HG03442 (cell line): Measurements from ENCODE around the gene WASHC3.
"Not testable (repeated sequence)": the region's sequence is repeated elsewhere in the genome, so short reads cannot be mapped to it uniquely, and the experiment has no call there.

Experiments used
- ATAC-seq: cut with Tn5 transposase; IDR thresholded peaks from one replicate; pipeline ENCODE4 v1.9.1; 2021; ENCODE audit warnings: mild to moderate bottlenecking, moderate library complexity; ENCODE audit not compliant: unreplicated experiment

Gene WASHC3, protein sequence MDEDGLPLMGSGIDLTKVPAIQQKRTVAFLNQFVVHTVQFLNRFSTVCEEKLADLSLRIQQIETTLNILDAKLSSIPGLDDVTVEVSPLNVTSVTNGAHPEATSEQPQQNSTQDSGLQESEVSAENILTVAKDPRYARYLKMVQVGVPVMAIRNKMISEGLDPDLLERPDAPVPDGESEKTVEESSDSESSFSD

DNA sequence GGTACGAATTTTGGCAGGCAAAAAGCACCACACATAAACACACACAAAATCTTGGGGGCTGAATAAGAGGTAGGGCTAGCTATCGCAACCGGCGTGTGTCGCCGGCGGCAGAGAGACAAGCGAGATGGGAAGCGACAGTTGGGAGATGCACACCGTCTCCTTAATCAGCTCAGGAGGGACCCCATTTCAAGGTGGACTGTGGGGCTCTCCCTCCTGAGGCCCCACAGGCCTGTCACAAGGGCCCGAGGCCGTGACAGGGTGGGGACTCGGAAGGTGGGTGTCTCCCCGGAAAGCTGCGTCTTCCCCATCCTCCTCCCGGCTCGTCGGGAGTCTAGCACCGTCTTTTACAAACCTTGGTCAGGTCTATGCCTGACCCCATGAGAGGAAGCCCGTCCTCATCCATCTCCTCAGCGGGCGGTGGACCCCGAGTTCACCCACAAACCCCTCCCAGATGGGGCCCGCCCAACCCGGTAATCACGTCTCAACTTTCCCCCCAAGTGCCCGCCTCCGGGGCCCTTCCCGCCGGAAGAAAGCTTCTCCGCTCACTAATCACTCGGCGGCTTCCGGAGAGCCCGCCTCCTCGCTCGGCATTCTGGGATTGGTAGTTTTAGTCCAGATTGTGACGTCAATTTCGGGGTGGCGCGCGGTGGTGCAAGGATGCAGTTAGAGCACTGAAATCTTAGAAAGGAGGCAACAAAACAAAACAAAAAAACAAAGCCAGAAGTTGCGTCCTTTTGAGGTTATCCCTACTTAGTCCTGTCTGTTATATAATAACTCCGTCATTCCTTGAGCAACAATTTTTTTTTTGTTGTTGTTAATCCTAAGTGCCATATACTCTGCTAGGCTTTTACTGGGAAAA lies at the start of gene WASHC3:
WASHC3 (minus strand) TSS at position 432 of the 859 bp plus-strand sequence; CDS start at position 403, 29 bp downstream.
- ATAC-seq, result peak; percentile 95

DNA sequence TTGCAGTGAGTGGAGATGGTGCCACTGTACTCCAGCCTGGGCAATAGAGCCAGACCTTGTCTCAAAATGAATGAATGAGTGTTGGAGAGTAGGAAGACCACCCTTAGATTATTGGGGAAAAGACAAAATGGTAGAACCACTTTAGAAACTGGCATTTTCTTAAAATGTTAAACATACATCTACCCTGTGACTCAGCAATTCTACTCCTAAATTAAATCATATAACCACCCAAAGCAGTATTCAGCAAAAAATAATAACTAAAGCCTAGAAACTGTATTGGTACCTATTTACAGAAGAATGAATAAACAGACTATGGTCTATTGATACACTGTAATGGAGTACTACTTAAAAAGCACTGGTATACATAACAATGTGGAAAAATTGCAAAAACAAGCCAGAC lies 49.0 kb upstream of the WASHC3 start:
- no peak for ATAC-seq

DNA sequence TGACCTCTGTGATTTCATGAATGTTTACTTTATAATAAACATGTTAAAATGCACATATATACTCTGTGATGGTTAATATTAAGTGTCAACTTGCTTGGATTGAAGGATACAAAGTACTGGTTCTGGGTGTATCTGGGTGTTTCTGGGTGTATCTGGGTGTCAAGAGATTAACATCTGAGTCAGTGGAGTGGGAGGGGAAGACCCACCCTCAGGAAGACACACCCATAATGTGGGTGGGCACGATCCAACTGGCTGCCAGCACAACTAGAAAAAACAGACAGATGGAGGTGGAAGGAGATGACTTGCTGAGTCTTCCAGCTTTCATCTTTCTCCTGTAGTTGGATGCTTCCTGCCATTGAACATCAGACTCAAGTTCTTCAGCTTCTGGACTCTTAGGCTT lies 46.2 kb upstream of the WASHC3 start:
- no peak for ATAC-seq

DNA sequence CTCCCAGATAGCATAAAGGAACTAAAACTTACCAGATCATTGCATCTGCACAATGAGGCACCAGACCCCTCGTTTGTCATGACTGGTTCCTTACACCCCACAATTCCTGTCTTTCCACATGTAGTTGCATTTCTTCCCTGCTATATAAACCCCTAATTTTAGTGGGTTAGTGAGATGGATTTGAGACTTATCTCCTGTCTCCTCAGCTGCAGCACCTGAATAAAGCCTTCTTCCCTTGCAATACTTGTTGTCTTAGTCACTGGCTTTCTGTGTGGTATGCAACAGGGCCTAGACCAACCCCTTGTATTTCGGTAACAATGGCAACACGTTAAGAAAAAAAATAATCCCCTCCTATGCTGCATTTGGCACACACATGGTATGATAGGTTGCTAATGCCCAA lies 45.1 kb upstream of the WASHC3 start:
- no peak for ATAC-seq

DNA sequence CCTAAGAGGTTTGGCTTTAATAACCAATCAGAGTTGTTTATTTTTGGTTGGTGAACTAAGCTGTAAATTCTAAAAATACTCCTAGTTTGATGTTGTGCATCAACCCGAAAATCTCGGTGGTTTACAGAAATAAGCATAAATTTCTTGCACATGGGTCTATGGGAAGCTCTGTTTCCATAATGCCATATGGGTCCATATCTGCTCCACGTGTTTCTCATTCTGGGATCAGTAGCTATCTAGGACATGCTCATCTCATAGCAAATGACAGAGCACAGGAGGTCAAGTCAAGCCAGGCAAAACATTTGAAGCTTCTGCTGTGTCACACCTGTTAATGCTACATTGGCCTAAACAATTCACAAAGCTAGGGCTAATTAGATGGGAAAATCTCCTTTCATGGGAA lies 35.1 kb upstream of the WASHC3 start:
- no peak for ATAC-seq

DNA sequence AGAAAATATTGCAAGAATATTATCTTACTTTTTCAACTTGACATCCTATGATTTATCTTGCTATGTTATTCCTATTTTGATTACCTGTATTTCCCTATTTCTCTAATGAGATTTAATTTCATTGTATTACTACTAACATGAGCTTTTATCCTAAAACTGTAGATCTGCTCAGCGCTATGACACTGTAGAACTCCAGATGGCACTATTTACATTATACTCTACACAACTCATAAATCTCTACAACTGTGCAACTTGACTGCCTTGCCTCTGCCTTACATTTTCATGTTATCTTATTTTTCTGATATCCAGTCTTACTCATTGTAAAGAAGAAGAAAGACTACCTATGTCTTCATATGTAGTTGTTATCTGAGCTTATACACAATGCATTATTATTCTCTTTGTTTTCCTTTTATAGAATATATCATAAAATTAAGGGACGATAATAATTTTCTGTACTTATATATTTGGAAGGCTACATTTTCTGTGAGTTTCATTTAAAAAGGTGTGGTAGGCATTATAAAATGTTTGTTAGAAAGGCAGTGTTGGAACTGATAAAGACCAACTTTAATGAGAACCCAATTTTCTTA lies 34.0 kb upstream of the WASHC3 start:
- ATAC-seq, result peak; percentile 57

DNA sequence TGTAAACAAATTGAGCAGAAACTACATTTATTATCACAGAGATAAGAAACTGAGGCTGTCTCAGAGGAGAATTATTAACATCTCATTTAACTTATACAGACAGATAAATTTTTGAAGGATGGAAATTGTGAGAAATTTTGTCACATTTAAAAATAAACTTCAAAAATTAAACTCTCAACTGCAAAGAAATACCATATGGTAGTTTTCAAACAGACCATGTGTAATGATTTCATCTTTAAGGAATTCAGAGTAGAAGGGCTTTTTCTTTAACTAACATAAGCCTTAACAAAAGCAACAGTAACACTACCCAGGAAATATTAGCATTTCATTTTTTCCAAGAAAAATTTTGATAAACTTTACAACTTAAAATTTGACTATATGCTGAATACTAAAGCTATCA lies 31.5 kb upstream of the WASHC3 start:
- no peak for ATAC-seq

DNA sequence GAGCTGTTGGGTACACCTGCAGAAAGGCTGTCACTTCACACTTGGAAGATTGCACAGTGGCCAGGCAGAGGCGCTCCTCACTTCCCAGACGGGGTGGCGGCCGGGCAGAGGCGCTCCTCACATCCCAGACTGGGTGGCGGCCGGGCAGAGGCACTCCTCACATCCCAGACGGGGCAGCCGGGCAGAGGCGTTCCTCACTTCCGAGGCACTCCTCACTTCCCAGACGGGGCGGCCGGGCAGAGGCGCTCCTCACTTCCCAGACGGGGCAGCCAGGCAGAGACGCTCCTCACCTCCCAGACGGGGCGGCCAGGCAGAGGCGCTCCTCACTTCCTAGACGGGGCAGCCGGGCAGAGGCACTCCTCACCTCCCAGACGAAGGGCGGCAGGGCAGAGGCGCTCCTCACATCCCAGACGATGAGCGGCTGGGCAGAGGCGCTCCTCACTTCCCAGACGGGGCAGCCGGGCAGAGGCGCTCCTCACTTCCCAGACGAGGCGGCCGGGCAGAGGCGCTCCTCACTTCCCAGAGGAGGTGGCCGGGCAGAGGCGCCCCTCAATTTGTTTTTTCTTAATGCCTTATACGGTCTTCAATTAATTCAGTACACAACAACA lies 27.5 kb upstream of the WASHC3 start:
- ATAC-seq, result not testable (repeated sequence)

DNA sequence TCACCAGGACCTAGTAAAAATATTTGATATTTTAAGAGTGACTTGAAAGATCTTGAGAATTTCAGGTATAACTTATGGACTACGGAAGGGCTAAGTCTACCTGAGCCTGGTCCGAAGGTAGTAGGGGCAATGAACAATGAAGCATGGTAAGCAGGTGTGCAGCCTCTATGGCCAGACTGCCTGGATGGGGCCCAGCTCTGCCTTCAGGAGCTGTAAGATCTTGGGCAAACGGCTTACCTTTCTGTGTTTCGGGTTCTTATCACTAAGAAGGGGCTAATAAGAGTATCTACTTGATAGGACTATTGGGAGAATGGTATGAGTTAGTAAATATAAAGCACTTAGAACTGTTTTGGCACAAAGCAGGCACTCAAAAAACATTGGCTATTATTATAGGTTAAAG lies 19.1 kb upstream of the WASHC3 start:
- no peak for ATAC-seq

DNA sequence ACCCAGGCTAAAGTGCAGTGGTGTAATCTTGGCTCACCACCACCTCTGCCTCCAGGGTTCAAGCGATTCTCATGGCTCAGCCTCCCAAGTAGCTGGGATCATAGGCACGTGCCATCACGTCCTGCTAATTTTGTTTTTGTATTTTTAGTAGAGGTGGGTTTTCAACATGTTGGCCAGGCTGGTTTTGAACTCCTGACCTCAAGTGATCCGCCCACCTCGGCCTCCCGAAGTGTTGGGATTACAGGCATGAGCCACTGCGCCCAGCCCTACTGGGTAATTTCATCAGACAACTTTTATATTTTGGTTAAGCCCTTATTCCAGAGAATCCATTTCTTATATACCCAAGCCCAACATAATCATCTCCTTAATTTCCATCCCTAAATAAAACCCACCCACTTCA lies 10.3 kb upstream of the WASHC3 start:
- ATAC-seq, result not testable (repeated sequence)

DNA sequence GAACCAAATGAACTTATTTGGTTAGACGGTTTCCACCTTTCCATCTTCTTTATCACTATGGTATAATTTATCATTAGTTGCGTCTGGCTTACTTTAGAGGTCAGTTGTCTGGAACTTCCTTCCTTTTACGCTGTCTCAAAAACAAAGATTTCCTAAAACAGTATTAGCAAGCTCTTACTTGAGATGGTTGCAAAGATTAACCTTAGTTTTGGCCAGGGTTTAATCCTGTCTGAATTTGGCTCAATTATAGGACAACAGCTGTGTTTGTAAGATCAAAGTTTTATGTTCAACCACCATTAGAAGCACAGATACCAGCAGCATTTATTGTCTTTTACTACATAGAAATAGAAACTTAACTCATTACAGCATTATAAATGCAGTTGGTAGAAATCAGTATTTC lies 7.9 kb upstream of the WASHC3 start:
- ATAC-seq, result no peak

DNA sequence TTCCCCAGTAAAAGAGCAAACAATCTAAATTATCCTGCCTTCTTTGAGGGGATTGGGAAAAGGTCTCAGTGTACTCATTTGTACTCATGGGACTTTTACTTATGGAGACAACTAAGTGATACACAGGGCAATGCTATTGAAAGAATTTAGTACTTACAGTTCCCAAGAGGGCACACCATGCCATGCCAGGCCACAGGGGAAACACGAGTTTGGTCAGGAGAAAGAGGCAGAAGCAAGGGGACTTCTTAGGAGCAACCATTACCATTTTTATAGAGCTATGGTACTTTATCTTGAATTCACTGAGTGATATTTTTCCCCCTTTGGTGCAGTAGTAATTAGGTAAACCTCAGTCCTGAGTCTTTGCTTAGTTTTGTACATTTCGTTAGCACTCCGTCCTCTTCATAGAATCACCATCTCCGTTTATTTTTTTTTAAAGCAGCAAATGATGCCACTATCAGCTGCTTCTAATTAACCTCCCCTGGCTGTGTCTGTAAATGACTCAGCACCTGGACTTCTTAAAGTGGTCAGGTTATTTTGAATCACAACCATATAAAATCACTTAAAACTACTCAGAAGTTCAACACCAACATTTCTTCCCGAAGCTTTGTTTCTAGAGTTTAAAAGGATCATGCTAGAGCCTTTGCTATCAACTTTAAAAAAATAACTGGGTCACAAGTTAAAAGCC lies 5.9 kb upstream of the WASHC3 start:
- ATAC-seq, result no peak

DNA sequence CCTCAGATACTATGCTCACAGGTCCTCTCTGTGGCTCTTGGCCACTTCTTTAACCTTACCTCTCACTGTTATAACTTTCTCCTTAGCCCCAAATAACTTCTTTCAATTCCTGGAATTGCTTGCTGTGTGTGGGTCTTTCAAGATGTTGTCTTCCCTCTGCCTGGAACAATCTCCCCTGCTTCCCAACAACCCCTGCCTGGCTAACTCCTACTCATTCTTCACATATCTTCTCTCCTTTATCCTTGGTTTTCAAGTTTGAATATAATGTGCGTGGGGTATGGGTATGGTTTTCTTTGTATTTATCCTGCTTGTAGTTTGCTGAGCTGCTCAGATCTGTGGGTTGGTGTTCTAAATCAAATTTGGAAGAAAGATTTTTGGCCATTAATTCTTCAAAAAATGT lies 2.7 kb upstream of the WASHC3 start:
- no peak for ATAC-seq

DNA sequence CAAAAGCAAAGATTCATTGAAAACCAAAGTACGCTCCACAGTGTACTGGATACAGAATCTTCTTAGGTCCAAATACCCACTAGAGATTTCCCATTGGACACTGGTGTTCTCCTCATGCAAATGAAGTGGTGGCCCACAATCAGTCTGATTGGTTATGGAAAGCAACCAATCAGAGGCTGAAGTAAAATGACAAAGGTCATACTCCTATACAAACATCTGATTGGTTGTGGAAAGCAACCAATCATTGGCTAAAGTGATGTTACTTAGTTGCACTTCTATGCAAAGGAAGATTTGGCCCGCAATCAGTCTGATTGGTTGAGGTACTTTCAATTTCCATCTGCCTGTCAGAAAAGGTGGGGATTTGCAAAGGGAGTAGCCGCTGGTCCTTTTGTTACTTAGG lies 1.3 kb upstream of the WASHC3 start:
- ATAC-seq, result no peak

DNA sequence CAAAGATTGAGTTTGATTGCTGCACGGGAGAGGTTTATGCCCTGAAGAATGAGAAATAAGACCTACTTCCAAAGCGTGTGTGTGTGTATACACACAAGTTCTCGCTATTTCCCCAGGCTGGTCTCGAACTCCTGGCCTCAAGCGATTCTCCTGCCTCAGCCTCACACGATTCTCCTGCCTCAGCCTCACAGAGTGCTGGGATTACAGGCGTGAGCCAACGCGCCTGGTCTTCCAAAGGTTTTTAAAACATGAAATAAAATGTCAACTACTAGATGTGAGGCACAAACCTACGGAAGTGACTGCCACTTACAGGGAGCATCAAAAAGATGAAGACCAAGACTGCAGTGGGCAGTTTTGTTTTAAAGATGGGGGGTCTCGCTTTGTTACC lies 622 bp upstream of the WASHC3 start:
- no peak for ATAC-seq

DNA sequence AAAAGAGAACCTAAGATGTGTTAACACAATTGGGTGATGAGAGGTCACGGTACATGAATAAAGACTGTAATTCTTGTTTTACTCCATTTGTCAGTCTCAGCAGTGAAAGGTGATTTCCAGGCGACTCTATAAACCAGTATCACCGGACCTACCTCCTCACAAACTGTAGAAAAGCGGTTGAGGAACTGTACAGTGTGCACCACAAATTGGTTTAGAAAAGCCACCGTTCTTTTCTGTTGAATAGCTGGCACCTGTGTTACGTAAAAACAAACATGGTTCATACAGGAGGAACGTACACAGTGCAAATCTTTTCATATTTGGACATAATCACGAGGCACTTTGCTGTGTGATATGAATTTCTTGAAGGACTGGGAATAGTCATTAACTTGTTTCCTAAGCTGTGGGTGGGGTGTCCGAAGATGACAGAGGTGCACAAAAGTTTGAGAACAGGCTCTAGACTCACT lies 663 bp downstream of the WASHC3 start:
- ATAC-seq, result no peak

DNA sequence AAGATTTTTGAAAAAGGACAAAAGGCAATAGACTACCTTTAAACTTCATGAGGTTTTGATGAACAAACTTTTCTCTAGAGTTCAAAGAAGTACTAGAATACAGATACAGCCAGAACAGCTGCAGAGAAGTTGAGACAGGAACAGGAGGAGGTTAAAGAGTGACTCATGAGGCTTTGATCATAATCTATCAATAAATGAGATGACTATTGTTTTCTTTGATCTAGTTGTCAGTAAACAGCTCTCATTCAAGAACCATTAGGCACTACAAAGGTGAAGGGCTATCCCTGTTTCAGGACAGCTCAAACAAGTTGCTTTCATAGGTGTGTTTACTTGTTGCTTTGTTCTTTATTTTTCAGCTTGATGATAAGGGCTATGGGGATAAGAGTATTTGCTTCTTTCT lies 2.4 kb downstream of the WASHC3 start:
- ATAC-seq, result no peak

DNA sequence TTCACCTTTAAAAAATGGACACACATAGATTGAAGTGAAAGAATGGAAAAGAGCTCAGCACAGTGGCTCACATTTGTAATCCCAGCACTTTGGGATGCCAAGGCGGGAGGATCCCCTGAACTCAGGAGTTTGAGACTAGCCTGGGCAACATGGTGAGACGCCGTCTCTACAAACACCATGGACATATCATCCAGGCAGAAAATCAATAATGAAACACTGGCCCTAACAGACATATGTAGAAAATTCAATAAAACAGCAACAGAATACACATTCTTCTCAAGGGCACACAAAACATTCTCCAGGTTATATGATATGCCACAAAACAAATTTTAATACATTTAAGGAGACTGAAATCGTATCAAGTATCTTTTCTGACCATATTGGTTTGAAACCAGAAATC lies 7.4 kb downstream of the WASHC3 start:
- ATAC-seq, result no peak

DNA sequence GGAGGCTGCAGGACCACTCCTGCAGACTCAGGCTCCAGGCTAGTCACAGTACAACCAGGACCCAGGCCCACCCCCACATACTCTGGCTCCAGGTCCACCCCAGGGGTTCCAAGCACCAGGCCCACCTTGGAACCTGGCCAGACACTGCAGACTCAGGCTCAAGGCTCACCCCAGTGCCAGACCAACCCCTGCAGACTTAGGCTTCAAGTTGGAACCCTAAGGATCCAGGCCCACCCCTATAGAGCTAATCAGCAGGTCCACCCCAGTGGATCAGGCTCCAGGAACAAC lies 8.8 kb downstream of the WASHC3 start:
- ATAC-seq, result no peak

DNA sequence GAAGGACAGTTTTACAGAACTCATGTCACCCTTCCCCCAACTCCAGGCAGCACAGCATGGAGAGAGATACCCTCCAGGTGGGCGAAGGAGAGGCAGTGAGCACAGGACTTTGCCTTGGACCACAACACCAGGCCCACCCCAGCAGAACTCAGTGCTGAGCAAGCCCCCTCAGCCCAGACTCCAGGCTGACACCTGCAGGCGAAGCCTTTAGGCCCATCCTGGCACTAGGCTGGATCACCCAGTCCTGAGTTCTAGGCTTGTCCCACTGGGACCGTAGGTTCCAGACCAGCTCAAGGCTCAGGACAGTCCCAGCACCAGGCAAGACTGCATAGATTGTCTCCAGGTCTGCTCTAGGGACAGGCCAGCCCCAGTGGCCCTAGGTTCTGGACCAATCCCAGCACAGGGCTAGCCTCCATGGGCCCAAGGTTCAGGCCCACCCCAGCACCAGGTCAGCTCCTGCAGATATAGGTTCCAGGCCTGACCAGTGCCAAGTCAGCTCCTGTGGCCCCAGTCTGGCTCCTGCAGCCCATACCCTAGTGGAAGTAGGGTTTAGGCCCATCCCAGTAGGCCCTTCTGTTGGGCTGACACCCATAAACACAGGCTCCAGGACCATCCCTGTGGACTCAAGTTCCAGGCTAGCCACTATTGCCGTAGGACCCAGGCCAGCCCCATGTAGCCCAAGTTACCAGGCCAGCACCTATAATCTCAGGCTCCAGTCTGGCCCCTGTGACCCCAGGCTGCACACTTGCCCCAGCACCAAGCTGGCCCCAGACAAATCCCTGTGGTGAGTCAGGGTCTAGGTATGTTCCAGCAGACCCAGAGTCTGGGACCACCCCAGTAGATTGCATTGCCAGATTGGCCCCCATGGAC lies 9.4 kb downstream of the WASHC3 start:
- ATAC-seq, result no peak
